ENCODE data around the gene UPP2.

The UPP2 gene

DNA sequence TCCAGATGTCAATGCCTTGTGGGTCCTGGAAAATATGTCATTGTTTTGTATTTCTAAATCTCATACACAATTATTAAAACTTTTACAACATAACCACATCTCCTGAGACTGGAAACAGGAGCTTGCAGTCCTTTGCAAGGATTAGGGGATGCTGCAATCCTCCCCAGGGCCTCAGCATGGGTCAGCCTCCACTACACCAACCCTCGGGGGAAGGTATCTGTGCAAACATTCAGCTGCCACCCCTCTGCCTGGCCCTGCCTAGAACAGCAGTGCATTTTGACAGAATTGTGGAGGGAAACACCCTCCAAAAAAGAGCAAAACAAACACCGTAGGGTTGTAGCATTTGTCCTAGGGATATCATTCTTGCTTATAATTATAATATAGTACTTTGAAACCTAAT lies 4.2 kb upstream of the UPP2 start:
- Histone ChIP-seq H2AFZ (ENCODE audit: low read depth, low read length) (no peak overlapping the region), H3K4me3 (ENCODE audit: low read length) (no peak overlapping the region), H4K20me1 (ENCODE audit: insufficient read depth, low read length) (no peaks in the 10 kb centered on the region), H3K9ac (ENCODE audit: low read length) (no peak overlapping the region), H3K27ac (ENCODE audit: low read length) (no peak overlapping the region), H3K4me1 (ENCODE audit: low read length) (peaks cover 14% of the 10 kb centered on the region), H3K36me3 (replicated peaks; ENCODE audit: low read depth, low read length) (no peaks in the 10 kb centered on the region), H3K9me3 (ENCODE audit: insufficient read depth, low read length) (no peaks in the 10 kb centered on the region), H3K4me2 (ENCODE audit: low read length) (no peak overlapping the region), H3K27me3 (ENCODE audit: low read depth, low read length) (no peaks in the 10 kb centered on the region), H3K79me2 (ENCODE audit: low read length) (no peaks in the 10 kb centered on the region)
- no peak for TF ChIP-seq EZH2phosphoT487 (IDR thresholded peaks at IDR 0.05; ENCODE audit: low read depth)
- TF ChIP-seq, protein P1, sequence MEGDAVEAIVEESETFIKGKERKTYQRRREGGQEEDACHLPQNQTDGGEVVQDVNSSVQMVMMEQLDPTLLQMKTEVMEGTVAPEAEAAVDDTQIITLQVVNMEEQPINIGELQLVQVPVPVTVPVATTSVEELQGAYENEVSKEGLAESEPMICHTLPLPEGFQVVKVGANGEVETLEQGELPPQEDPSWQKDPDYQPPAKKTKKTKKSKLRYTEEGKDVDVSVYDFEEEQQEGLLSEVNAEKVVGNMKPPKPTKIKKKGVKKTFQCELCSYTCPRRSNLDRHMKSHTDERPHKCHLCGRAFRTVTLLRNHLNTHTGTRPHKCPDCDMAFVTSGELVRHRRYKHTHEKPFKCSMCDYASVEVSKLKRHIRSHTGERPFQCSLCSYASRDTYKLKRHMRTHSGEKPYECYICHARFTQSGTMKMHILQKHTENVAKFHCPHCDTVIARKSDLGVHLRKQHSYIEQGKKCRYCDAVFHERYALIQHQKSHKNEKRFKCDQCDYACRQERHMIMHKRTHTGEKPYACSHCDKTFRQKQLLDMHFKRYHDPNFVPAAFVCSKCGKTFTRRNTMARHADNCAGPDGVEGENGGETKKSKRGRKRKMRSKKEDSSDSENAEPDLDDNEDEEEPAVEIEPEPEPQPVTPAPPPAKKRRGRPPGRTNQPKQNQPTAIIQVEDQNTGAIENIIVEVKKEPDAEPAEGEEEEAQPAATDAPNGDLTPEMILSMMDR (IDR thresholded peaks at IDR 0.05; ENCODE audit: low read depth, low read length): no peak

DNA sequence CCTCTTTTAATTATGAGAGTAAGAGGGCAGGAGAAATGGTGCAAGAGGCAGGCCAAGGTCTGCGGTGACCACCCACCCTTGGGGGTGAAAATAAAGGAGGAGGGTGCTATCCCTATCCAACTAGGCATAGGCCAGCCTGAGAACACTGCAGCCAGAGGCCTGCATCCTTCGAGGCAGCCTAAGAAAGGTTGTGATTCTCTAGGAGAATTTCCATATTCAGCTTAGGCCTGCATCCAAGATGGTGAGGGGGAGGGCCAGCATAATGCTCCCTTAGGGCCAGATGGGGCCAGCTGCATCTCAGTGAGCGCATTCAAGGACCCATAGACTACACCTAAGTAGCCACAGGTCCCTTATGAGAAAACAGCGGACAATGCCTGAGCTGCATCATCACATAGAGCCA lies 3.5 kb upstream of the UPP2 start:
- Histone ChIP-seq H3K4me2 (ENCODE audit: low read length) (no peak overlapping the region), H3K36me3 (replicated peaks; ENCODE audit: low read depth, low read length) (no peaks in the 10 kb centered on the region), H4K20me1 (ENCODE audit: insufficient read depth, low read length) (no peaks in the 10 kb centered on the region), H3K27ac (ENCODE audit: low read length) (no peak overlapping the region), H2AFZ (ENCODE audit: low read depth, low read length) (no peak overlapping the region), H3K27me3 (ENCODE audit: low read depth, low read length) (no peaks in the 10 kb centered on the region), H3K9ac (ENCODE audit: low read length) (no peak overlapping the region), H3K9me3 (ENCODE audit: insufficient read depth, low read length) (no peaks in the 10 kb centered on the region), H3K4me1 (ENCODE audit: low read length) (peaks cover 14% of the 10 kb centered on the region), H3K4me3 (ENCODE audit: low read length) (no peak overlapping the region), H3K79me2 (ENCODE audit: low read length) (no peaks in the 10 kb centered on the region)
- TF ChIP-seq, protein P1 (IDR thresholded peaks at IDR 0.05; ENCODE audit: low read depth, low read length): no peak
- TF ChIP-seq EZH2phosphoT487 (IDR thresholded peaks at IDR 0.05; ENCODE audit: low read depth): no peak

DNA sequence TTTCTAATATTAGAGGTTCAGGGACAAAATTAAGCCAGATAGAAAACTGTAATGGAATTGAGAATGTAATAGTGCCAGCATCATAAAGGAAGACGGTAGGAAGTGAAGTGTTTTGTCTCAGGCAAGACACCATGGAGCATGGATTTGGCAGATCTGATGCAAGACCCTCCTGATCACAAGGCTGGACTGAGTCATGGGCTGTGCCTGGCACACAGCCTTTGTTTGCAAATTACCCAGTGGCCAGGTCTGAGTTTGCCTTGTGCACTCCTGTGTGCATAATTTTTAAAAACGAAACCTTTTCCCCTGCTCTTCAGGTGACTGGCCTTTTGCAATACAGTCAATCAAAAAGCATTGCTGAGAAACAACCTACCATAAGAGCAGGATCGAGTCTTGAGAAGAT lies 2.0 kb upstream of the UPP2 start:
- Histone ChIP-seq H3K4me3 (ENCODE audit: low read length) (no peak overlapping the region), H3K79me2 (ENCODE audit: low read length) (no peaks in the 10 kb centered on the region), H3K4me1 (ENCODE audit: low read length) (peaks cover 11% of the 10 kb centered on the region), H2AFZ (ENCODE audit: low read depth, low read length) (no peak overlapping the region), H4K20me1 (ENCODE audit: insufficient read depth, low read length) (no peaks in the 10 kb centered on the region), H3K9ac (ENCODE audit: low read length) (no peak overlapping the region), H3K27me3 (ENCODE audit: low read depth, low read length) (no peaks in the 10 kb centered on the region), H3K36me3 (replicated peaks; ENCODE audit: low read depth, low read length) (no peaks in the 10 kb centered on the region), H3K9me3 (ENCODE audit: insufficient read depth, low read length) (no peaks in the 10 kb centered on the region), H3K4me2 (ENCODE audit: low read length) (no peak overlapping the region), H3K27ac (ENCODE audit: low read length) (no peak overlapping the region)
- no peak for TF ChIP-seq EZH2phosphoT487 (IDR thresholded peaks at IDR 0.05; ENCODE audit: low read depth)
- TF ChIP-seq, protein P1 (IDR thresholded peaks at IDR 0.05; ENCODE audit: low read depth, low read length): no peak

DNA sequence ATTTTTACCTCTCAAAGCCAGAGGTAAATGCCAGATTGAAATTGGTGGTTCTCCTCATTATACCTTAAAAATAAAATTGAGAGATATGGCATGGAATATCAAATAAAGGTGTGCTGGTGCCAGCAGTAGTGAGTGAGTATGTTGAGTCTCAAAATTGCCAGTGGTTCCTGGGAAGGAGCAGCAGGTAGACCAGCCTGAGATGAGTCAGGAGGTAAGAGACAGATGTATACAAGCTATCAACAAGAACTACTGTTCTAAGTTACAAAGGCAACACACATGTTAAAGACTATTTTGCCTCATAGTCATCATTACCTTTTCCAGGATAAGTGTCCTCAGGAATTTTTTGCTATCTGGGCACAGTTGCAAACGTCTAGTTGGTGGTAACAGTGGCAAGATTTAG lies 1.3 kb upstream of the UPP2 start:
- Histone ChIP-seq H3K4me3 (ENCODE audit: low read length) (no peak overlapping the region), H3K9me3 (ENCODE audit: insufficient read depth, low read length) (no peaks in the 10 kb centered on the region), H3K27me3 (ENCODE audit: low read depth, low read length) (no peaks in the 10 kb centered on the region), H3K27ac (ENCODE audit: low read length) (no peak overlapping the region), H3K36me3 (replicated peaks; ENCODE audit: low read depth, low read length) (no peaks in the 10 kb centered on the region), H3K9ac (ENCODE audit: low read length) (no peak overlapping the region), H3K4me1 (ENCODE audit: low read length) (peaks cover 9% of the 10 kb centered on the region), H4K20me1 (ENCODE audit: insufficient read depth, low read length) (no peaks in the 10 kb centered on the region), H3K79me2 (ENCODE audit: low read length) (no peaks in the 10 kb centered on the region), H2AFZ (ENCODE audit: low read depth, low read length) (no peak overlapping the region), H3K4me2 (ENCODE audit: low read length) (no peak overlapping the region)
- TF ChIP-seq EZH2phosphoT487 (IDR thresholded peaks at IDR 0.05; ENCODE audit: low read depth): no peak
- TF ChIP-seq, protein P1 (IDR thresholded peaks at IDR 0.05; ENCODE audit: low read depth, low read length): no peak

Data from OCI-LY3 (cell line).